Hematopoietic multipotent progenitor cell (in vitro differentiated cells): ENCODE measurements around the gene HUNK. TPM values are rescaled to one million over a fixed set of nuclear protein-coding genes. Genes with fewer than 3 reads are reported as not detected.
A peak's percentile ranks its signal among the peaks of the same experiment; 100 is the strongest.
"Not testable (repeated sequence)": the region's sequence is repeated elsewhere in the genome, so short reads cannot be mapped to it uniquely, and the experiment has no call there.

Source experiments
- DNase-seq, 3 donors: peaks; one replicate each; pipeline ENCODE4 v3.0.0-alpha.2; 2011 to 2015; ENCODE audit warnings: low read depth in 2 of 3, low spot score in 2 of 3
- total RNA-seq: library from RNA; depleted of rRNA; stranded (reverse); fragments of >200 nt; gene quantifications from one replicate; pipeline ENCODE4 v1.2.3, GENCODE V29; 2012

HUNK gene
- total RNA-seq, 1 donor: not detected

DNA sequence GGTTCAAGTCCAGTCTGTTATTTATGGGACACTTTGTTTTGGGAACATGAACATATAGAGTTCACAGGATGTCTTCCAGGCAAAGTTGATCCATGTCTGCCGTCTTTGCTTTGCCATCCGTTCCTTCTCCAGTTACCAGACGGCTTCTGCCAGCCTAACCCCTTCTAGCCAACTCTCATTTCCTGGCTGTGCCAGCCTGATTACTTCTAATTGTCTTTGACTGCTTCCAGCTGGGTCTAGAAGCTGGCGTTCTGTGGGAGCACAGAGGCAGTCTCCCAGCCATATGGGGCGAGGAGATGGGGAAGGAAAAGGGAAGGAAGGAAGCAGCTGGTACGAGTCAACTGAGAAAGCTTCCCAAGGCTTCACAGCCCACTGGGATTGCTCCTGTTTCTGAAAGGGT lies 3.1 kb upstream of the HUNK start:
- DNase-seq: no peak

DNA sequence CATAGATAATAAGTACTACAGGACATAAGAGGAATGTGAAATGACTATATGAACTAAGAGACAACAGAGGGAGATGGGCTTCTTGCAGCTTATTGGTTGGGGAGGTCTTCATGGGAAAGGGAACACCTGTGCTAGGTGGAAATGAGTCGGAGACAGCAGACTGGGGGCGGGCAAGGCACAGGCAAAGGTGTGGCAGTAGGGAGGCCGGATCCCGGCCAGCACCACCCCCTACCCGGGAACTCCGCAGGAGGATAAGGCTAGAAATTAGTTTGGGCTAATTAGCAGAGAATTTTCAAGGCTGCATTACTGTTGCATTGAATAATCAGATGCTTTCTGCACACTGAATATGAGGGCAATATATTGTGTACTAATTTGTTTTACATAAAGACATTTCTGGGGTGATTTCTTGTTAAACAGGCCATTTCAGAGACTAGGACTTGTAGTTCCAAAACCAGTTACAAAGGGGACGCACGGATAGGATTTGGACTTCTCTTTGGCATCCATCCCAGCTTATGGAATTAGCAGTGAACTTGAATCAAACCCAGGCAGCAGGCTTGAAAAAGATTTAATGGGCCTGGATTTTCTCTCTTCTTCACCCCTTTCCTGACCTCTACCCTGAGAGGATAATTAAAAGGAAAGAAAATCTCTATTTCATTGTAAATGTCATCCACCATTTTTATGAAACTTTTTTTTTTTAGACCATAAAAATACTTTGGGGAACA lies 2.2 kb upstream of the HUNK start:
- no peak for DNase-seq

DNA sequence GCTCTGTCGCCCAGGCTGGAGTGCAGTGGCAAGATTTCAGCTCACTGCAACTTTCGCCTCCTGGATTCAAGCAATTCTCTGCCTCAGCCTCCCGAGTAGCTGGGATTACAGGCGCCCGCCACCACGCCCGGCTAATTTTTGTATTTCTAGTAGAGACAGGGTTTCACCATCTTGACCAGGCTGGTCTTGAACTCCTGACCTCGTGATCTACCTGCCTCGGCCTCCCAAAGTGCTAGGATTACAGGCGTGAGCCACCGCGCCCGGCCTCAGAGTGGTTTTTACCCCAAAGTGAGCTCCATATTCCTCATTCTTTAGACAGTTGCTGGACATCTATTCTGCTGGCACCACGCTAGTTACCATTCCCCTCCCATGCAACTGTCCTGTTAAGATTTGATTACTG lies 1.4 kb upstream of the HUNK start:
- DNase-seq: not testable (repeated sequence)

DNA sequence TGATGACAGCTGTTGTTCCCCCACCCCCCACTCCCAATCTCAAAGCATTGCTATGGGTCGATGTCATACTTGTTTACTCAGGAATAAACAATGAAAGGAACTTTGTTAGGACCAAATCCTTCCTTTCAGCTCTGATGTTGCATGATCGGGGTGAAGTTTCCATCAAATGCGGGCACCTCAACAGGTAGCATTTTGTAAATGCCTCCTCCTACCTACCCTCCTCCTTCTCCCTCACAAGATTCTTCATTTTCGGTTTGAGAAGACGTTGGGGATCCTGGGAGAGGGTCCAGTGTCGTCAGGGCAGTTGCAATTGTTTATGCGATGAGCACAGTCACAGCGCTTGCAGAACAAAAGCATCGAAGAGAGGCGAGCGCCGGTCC lies 758 bp upstream of the HUNK start:
- no peak for DNase-seq

DNA sequence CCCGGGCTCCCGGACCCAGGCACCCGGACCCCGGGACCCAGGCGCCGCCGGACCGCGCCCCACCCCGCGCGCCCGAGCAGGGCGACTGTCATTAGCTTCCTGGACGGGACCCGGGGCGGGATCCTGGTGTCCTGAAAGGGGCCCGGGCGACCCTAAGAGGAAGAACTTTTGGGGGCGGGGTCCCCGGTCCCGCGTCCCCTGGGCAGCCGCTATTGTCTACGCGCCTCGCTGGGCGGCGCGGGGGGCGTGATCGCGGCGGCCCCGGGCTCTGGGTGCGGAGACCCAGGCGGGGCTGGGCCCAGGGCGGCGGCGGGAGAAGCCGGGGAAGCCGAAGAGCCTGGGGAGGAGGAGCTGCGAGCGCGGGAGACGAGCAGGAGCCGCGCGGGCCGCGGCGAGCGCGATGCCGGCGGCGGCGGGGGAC lies 465 bp downstream of the HUNK start:
- DNase-seq: peak in 1 of 3 donors; percentile 5

DNA sequence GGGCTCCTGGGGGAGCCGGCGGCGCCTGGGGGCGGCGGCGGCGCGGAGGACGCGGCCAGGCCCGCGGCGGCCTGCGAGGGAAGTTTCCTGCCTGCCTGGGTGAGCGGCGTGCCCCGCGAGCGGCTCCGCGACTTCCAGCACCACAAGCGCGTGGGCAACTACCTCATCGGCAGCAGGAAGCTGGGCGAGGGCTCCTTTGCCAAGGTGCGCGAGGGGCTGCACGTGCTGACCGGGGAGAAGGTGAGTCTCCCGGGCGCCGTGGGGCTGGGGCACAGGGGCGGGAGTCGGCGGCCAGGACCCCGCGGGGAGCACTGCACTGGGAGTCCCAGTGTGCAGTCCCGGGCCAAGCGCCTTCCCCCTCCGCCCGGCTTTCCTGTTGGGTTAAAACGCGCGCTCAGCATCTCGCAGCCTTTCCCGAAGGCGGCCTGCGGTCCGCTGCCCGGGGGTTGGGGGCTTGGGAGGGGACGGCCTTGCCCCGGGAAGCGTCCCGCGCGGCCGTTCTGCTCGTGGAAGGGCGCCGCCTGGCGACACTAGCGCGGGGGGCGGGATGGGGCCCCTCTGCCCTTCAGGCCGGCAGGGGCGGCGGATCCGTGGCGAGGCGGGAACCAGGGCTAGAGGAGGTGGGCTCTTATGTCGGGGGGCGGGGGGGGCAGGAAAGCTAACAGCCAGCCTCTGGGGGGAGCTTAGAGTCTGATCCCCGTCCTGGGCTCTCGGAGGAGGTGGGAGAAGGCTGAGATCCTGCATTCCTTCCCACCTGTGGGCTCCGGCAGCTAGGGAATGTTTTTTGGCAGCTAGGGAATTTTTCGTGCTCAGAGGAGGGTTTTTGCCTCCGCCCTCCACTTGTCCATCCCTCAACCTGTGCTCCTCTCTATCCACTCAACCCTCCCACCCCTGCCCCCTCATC lies 1.1 kb downstream of the HUNK start:
- DNase-seq: peak in 2 of 3 donors; percentile 25 to 43

DNA sequence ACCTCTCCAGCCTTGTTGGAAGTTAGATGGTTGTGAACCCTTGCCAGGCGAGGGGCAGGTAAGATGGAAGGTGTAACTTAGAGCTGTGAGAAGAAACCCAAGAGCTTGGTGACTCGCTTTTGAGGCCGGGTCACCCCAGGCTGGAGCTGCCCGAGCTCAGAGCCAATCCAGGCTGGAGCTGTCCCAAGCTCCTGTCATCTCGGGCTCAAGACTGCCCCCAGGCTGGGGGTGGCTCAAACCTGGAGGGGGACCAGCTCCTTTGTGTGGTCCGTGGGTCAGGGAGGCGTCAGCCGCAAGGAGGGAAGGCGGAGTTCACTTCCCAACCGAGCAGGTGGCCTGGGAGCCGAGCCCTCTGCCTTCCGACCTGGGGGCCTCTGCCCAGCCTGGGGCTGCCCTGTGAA lies 2.0 kb downstream of the HUNK start:
- DNase-seq: no peak

DNA sequence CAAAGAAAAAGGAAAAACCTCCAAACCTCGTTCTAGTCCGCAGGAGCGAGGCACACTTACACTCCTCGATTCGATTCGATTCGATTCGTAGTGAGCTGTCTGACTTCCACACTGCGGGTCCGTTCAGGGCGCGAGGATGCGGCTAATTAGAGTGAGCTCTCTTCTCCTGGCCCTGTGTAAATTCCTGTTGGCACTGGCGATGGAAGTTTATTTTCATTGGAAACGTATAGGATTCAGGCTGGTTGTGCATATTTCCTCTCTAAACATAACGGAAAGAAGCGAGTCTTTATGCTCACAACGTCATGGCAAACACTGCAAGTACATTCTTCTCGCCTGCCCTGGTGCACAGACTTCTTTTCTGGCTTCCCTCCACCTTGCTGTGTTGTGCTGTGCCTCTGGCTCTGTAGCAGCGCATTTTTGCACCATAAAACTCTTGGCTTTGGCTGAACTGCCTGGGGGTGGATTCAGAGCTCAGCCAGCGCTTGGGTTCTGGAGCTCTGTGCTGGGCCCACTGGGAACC lies 2.7 kb downstream of the HUNK start:
- DNase-seq: no peak

DNA sequence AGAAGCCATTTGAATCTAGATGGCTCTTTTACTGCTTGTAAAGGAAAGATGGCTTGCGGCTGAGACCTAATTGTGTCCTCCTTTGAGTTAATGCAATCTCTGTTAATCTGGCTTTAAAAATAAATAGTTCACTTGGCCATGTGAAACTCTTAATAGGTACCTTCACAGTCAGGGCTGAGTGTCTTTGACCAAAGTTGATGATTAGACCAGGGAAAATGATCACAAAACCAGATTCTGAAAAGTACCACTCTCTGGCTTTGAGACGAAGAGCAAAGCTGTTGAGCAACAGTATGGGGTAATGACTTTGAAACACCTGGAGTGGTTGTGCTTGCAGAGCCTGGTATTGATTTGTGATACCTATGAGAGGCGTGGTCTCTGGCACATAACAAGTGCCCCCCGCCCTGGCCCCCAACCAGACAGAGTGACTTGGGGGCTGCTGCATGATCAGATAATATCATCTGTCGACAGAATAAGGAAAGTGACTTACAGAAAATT lies 4.7 kb downstream of the HUNK start:
- no peak for DNase-seq

DNA sequence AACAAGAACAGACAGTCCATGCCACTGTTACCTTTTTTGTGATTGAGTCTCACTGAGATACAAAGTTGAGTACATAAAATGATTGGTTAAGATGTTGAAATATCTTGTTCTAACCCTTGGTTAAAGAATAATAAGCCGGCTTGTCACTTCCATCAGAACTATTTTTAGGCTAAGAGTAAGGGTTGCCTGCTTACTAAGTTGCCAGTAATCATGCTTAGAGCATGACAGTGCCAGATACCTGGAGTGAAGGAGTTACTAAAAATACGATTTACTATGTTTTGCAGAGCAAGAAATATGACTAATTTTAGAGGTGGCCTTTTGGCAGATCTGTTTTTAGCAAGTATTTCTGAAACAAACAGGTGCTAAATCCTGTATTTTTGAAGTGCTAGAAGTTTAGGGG lies 6.0 kb downstream of the HUNK start:
- DNase-seq: no peak

DNA sequence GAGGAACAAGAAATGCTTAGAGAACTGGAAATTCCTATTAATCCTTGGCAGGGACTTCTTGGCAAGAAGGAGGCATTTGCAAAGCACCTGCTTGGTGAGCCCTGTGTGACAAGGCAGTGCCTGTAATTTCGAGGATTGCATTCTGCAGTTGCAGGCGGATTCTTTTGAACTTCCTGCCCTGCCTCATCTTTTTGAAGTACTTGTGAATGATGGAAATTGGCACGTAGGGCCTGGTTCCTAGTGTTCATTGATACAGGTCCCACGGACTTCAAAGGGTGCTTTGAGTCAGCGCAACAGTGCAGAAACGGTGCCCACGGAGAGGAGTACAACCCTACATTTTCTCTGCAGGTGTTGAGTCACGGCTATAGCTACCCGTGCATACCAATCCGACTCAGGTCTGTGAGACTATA lies 6.4 kb downstream of the HUNK start:
- no peak for DNase-seq

DNA sequence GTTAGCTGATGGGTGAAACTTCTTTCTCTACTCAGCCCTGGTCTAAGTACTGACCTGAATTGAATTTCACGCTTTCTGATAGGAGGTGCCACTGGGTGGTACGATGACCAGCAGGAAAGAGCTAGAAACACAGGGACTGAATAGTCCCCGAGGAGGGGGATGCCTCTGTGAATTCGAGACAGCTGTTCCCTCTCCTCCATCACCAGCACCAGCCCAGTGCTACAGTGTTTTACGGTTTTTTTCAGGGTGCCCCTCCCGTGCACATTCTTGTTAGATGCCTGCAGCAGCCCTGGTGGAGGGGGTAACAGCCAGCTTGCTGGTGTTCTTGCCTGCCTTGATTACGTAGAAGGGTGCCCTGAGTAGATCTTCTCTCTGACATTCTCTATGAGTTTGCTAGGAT lies 7.1 kb downstream of the HUNK start:
- no peak for DNase-seq

DNA sequence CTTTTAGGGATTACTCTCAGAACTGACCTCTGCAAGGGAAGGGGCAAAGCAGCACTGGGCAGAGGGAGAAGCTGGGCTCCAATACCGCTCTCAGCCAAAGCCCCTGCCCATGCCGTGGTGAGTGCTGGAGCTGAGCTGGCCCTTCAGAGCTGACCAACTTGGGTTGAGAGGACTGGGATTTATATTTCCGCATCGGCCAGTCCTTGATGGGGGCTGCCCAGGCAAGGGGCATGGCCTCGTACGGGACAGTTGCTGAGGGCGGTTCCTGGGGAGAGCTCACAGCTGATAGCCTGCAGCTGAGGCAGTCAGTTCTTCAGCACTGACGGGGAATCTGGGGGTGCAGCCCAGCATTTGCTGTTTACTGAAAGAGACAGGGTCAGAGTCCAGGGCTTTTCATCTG lies 8.0 kb downstream of the HUNK start:
- DNase-seq: no peak

DNA sequence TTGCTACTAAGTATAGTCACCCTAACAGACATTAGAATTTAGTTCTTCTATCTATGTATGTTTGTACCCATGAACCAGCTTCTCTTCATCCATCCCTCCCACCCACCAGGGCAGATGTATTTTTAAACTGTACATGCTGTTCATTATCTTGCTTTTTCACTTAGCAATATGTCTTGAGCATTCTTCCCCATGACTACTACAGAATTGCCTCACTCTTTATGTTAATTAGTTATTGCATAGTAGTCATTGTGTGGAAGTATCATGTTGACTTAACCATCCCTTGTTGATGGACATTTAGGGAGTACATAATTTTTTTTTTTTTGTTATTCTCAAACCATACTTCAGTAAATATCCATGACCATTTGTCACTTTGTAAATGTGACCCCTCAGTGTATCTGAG lies 9.9 kb downstream of the HUNK start:
- DNase-seq: no peak

DNA sequence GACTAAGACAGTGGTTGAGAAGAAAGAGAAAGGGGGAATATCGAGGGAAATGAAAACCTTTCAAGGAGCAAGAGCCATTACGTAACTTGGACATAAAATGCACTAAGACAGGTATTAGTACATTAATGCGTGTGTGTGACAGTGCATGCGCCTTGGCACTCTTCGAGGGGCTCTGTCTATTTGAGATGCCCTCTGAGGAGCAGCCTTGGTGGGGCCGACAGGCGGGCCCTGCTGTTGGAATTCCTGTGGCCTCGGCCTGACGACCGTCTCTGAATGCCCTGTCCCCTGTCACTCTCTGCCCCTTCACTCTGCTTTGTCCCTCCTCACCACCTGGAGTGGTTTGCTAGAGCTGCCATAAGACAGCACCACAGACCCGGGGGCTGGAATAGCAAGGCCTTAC lies 12.3 kb downstream of the HUNK start:
- DNase-seq: no peak

DNA sequence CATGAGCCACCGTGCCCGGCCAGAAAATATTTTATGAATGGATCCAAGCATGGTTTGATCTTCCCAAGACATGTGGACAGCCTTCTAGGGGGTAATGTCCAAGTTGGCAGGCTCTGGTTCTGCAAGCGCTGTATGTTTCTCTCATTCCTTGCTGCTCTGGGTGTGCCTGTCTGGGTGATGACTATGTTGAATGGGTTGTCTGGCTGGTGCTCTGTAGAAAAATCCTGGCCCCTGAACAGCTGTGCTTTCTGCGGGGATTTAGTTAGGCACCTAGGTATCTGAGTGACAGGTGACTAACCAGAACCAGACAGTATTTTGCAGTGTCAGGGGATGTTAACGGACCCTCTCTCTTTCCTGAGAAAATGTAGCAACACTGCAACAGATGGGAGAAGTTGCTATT lies 14.1 kb downstream of the HUNK start:
- no peak for DNase-seq

DNA sequence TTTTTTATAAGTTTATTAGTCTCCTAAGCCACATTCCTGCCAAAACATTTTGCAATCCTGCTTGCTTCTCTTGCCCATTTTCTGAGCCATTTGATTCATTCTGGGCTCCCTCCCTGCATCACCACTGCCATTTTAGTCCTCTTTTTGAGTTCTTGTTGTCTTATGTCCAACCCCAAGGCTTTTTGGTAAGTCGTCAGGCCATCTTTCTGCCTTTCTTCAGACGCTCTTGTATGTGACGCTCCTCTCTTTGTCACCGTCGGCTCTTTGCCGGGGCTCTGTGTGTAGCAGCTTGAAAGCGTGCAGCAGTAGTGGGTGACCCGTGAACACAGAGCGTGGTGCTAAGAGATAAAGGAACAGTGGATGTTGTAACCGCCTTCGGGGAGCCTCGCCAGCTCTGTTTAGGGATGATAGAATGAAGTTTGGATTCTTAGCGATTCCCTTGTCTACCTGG lies 14.6 kb downstream of the HUNK start:
- no peak for DNase-seq

DNA sequence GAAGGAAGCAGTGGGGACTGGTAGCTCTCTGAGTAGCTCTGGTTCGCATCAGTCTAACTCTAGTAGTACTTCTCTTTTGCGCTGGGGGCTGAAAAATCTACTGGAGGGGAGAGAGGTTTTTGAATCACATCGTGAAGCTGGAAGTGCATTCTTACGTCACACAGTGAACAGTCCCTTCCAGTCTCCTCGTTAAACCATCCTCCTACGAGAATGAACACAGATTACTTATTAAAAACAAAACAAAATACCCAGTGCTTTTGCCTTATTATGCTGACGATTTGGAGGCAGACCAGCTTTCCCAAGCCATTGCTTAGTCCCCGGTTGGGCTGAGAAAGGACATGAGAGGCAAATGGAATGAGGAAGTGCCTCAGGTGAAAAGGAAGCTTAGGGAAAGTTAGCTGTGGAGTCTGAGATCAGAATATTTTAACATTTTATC lies 16.1 kb downstream of the HUNK start:
- no peak for DNase-seq

DNA sequence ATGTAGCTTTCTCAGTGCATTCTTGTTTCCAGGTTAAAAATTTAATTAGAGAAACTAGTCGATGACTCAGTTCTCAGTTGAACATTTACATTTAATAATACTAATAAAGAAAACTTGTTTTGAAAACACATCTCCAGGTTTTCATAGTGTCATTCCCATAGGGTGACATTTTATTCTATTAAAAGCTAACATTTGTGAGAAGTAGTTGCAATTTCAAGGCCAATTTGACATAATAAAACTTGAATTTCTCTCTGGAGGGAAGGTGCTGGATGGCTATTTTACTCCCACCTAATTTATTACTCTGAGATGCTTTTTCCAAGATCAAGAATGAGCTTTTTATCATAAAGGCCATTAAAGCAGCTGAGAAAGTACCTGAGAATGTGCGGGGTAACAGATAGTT lies 16.6 kb downstream of the HUNK start:
- DNase-seq: no peak

DNA sequence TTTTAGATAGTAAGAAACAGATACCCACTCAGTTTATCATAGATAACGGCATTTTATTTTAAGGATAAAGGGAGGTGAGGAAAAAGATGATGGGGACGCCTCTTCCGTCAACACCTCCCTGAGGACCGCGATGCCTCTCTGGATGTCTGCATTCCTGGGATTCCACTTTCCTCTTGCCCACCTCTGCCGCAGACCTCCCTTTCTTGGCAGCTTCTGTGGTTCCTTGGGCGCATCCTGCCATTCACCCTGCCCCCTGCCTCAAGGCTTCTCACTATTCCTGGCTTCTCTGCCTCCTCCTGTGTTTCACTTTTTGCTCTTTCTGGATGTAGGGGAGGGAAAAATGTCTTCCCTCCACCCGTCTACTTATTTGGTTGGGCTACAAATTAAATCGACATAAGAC lies 19.9 kb downstream of the HUNK start:
- no peak for DNase-seq

DNA sequence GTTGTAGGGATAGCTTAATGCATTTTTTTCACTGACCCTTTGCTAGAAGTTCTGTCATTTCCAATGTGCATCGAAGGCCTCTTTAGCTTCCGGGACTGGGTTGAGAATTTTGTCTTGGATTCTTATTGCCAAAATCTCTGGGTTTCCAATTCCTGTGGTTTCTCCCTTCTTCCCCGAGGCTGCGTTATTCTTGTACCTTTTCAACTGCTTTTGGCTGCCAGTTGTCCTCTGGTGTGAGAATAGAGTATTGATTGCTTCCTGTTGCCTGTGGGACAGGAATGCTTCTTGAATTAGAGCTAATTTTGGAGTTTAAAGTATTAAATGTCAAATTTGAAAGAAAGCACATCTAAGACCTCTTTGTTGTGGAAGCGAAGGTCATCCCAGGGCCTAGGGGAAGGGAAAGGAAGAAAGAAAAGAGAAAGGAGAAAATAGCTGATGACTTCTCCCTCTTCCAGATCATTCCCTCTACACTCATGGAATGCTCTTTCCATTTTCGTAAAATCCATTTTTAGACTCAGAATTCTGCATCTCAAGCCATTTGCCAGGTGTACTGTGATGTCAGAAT lies 21.1 kb downstream of the HUNK start:
- DNase-seq: no peak
